SK-N-SH (cell line): ENCODE results near the gene PACSIN2. TPM values are rescaled to one million over a fixed set of nuclear protein-coding genes. Genes with fewer than 3 reads are reported as not detected.
A peak's percentile ranks its signal among the peaks of the same experiment; 100 is the strongest.

ENCODE experiments used
- CTCF ChIA-PET: fragments of 300-600, 350-600 bp; formaldehyde crosslinking; extraction: SDS; loops from one replicate; lab custom pipeline; 2021; lab: Yijun Ruan, JAX
- POLR2A ChIA-PET: fragments of 350-600 bp; sonication (Branson Sonifier 250); formaldehyde crosslinking; extraction: SDS; loops from one replicate; lab custom pipeline; 2020; ENCODE audit warnings: antibody characterized with exemption, inconsistent platforms; lab: Yijun Ruan, JAX
- DNase-seq: peaks from one replicate; pipeline ENCODE4 v3.0.0; 2012
- H2AFZ ChIP-seq: fragments of 200-600 bp; sonication (generic); 2 replicates; pipeline ENCODE4 v1.8.1; 2016; ENCODE audit warnings: antibody characterized with exemption, mild to moderate bottlenecking, low read depth
- H3F3A ChIP-seq: fragments of 200-600 bp; sonication (generic); replicated peaks from 2 replicates; pipeline ENCODE3; 2016; ENCODE audit warnings: antibody characterized with exemption, mild to moderate bottlenecking; ENCODE audit not compliant: insufficient read depth
- H3K27ac ChIP-seq, 2 experiments: fragments of 200-500 bp in 1 of 2; fragments of 200-600 bp in 1 of 2; sonication (Bioruptor generic) in 1 of 2; sonication (generic), shearing (Covaris generic) in 1 of 2; 2 replicates each; pipeline versions ENCODE4 v1.5.1 to v1.6.1; 2014 to 2016; ENCODE audit warnings: low read depth in 2 of 2, inconsistent platforms in 1 of 2, low read length in 1 of 2, mild to moderate bottlenecking in 1 of 2, mixed read lengths in 1 of 2
- H3K27me3 ChIP-seq: fragments of 200-600 bp; sonication (generic), shearing (Covaris generic); 2 replicates; pipeline ENCODE4 v1.6.1; 2016; ENCODE audit warnings: mixed run types; ENCODE audit not compliant: insufficient read depth
- H3K36me3 ChIP-seq, 2 experiments: fragments of 200-500 bp in 1 of 2; fragments of 200-600 bp in 1 of 2; sonication (Bioruptor generic) in 1 of 2; sonication (generic) in 1 of 2; replicated peaks in 1 of 2; 2 replicates each; pipeline versions ENCODE3 to v1.5.1; 2014 to 2016; ENCODE audit warnings: low read length in 1 of 2, mild to moderate bottlenecking in 1 of 2; ENCODE audit not compliant: insufficient read depth in 2 of 2, control insufficient read depth in 1 of 2
- H3K4me1 ChIP-seq, 2 experiments: fragments of 200-500 bp in 1 of 2; fragments of 200-600 bp in 1 of 2; sonication (Bioruptor generic) in 1 of 2; sonication (generic), shearing (Covaris generic) in 1 of 2; 2 replicates each; pipeline versions ENCODE4 v1.5.1 to v1.6.1; 2014 to 2016; ENCODE audit warnings: low read depth in 1 of 2, low read length in 1 of 2, mixed run types in 1 of 2; ENCODE audit not compliant: insufficient read depth in 2 of 2, control insufficient read depth in 1 of 2
- H3K4me2 ChIP-seq: fragments of 200-600 bp; sonication (generic), shearing (Covaris generic); 2 replicates; pipeline ENCODE4 v1.6.1; 2017; ENCODE audit warnings: mixed run types
- H3K4me3 ChIP-seq, 2 experiments: fragments of 200-500 bp in 1 of 2; fragments of 200-600 bp in 1 of 2; sonication (Bioruptor generic) in 1 of 2; sonication (generic), shearing (Covaris generic) in 1 of 2; 2 replicates each; pipeline versions ENCODE4 v1.5.1 to v1.8.1; 2014 to 2016; ENCODE audit warnings: low read depth in 2 of 2, inconsistent platforms in 1 of 2, low read length in 1 of 2, mild to moderate bottlenecking in 1 of 2, mixed read lengths in 1 of 2, moderate library complexity in 1 of 2
- H3K79me2 ChIP-seq: fragments of 200-600 bp; sonication (generic); 2 replicates; pipeline ENCODE4 v1.8.1; 2017; ENCODE audit warnings: mild to moderate bottlenecking; ENCODE audit not compliant: insufficient read depth
- H3K9ac ChIP-seq: fragments of 200-600 bp; sonication (generic); 2 replicates; pipeline ENCODE4 v1.6.1; 2017; ENCODE audit warnings: mixed run types
- H3K9me2 ChIP-seq: fragments of 200-600 bp; sonication (generic); 2 replicates; pipeline ENCODE4 v1.6.1; 2017; ENCODE audit warnings: mixed run types
- H3K9me3 ChIP-seq: fragments of 200-600 bp; sonication (generic); 2 replicates; pipeline ENCODE4 v1.6.1; 2017; ENCODE audit warnings: mixed run types, mild to moderate bottlenecking, moderate library complexity
- H4K20me1 ChIP-seq: fragments of 200-600 bp; sonication (generic); 2 replicates; pipeline ENCODE4 v1.6.1; 2017; ENCODE audit warnings: mild to moderate bottlenecking, mixed run types; ENCODE audit not compliant: insufficient read depth
- FOSL2 ChIP-seq: IDR thresholded peaks from 2 replicates; pipeline ENCODE4 v1.4.0; 2012; ENCODE audit warnings: low read depth, mild to moderate bottlenecking, moderate library complexity, borderline replicate concordance
- PBX3 ChIP-seq: IDR thresholded peaks from 2 replicates; pipeline ENCODE4; 2012
- SIN3A ChIP-seq: IDR thresholded peaks from 2 replicates; pipeline ENCODE4 v1.6.1; 2012; ENCODE audit warnings: low read depth, mild to moderate bottlenecking, low read length, moderate library complexity, borderline replicate concordance
- TAF1 ChIP-seq: IDR thresholded peaks from 2 replicates; pipeline ENCODE4 v1.6.1; 2012; ENCODE audit warnings: low read depth, mild to moderate bottlenecking, low read length, moderate library complexity, borderline replicate concordance
- TCF12 ChIP-seq: IDR thresholded peaks from 2 replicates; pipeline ENCODE4 v1.4.0; 2012
- TEAD4 ChIP-seq: IDR thresholded peaks from 2 replicates; pipeline ENCODE4 v1.4.0; 2012; ENCODE audit warnings: mild to moderate bottlenecking, borderline replicate concordance; ENCODE audit not compliant: insufficient read depth
- USF2 ChIP-seq: fragments of 150-350 bp; IDR thresholded peaks from 2 replicates; pipeline ENCODE4 v1.6.1; 2017; ENCODE audit warnings: antibody characterized with exemption, low read length, low read depth, borderline replicate concordance
- ZBTB33 ChIP-seq: IDR thresholded peaks from 2 replicates; pipeline ENCODE4 v1.4.0; 2012; ENCODE audit warnings: low read depth, borderline replicate concordance
- WGBS: methylation state at CpG from one replicate; pipeline ENCODE4 v1.1.6; 2017; ENCODE audit warnings: low lambda C conversion rate; 5-methylcytosine and 5-hydroxymethylcytosine counted together
- polyA plus RNA-seq, 3 experiments: library from polyadenylated mRNA; depleted of rRNA; stranded (reverse); fragments of >200 nt; gene quantifications; 2 replicates each; pipeline ENCODE4 v1.2.3, GENCODE V29; 2012

PACSIN2 gene
- polyA plus RNA-seq, 1 of the 3 experiments (the other 2 are of a cell fraction) = 60.5 TPM

DNA sequence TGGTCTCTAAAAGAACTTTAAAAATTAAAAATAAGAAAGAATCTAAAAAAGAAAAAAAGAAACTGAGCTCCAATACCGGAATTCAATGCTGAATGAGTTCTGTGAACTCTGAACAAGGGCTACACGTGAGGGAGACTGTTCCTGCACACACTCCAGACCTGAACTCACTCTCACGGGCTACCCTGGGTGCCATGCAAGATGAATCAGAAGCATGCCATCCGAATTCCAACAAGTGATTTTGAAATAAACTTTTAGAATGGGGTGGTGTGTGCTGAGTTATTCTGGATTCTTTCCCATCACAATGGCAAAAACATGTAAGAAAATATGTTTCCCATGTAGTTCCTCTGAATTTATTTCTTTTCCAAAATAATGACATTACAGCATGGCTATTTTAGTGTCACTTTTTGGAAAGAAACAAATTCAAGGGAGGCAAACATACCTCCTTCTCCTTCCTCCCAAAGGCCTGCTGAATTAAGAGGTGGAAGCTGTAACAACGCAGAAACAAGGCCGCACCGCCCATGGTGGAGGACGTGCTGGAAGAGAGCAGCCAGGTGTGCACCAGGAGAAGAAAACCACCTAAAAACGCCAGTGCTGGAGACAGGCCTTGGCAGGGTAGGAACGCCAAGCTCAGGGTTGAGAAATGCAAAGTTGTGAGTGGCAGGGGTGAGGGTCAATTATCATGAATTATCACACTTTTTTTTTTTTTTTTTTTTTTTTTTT, 94.7 kb downstream of the PACSIN2 start:
- no peak overlapping the region for H2AFZ ChIP-seq
- no peak overlapping the region for H3K4me3 ChIP-seq
- ChIA-PET POLR2A (interaction anchor here (0.5 kb wide), 1 partner anchor 230 kb away, joined by 5 read pairs; no protein-coding TSS in a partner anchor), CTCF (no interaction called here)
- H3K27ac ChIP-seq = peak overlapping the region in 1 of 2 experiments; percentile 95; a peak in 2 of 4 replicates
- H3K79me2 ChIP-seq = peaks cover 69% of the 10 kb centered on the region
- peaks cover 7% of the 10 kb centered on the region for H3F3A ChIP-seq
- no peaks in the 10 kb centered on the region for H3K27me3 ChIP-seq
- peaks cover 5 to 9% of the 10 kb centered on the region in 2 experiments; a peak in 2 of 4 replicates for H3K4me1 ChIP-seq
- no peaks in the 10 kb centered on the region for H3K36me3 ChIP-seq
- no peaks in the 10 kb centered on the region for H3K9me2 ChIP-seq
- TF ChIP-seq FOSL2 = peak; percentile 34; the same call in 1 of the 2 replicates
- TF ChIP-seq TEAD4 = no peak
- no peak for TF ChIP-seq USF2
- TF ChIP-seq SIN3A = no peak
- TF ChIP-seq PBX3 = no peak
- TF ChIP-seq ZBTB33 = no peak
- H3K4me2 ChIP-seq = 0 out of 2 replicates have a peak overlapping the region, but pooled peaks have one; percentile 29
- no peaks in the 10 kb centered on the region for H4K20me1 ChIP-seq
- no peaks in the 10 kb centered on the region for H3K9me3 ChIP-seq
- WGBS = 61% methylated on average over 10 of the region's 10 CpGs
- peak overlapping the region; percentile 31; the same call in 1 of the 2 replicates for H3K9ac ChIP-seq
- no peak for DNase-seq

- WGBS = 46% methylated on average over 4 of the region's 6 CpGs
- Histone ChIP-seq H3K4me2 (no peak overlapping the region), H3K9me2 (no peaks in the 10 kb centered on the region), H3K9me3 (no peaks in the 10 kb centered on the region), H3K27me3 (no peaks in the 10 kb centered on the region), H2AFZ (no peak overlapping the region), H3K79me2 (peaks cover 70% of the 10 kb centered on the region), H3F3A (peaks cover 7% of the 10 kb centered on the region), H3K4me1 (peaks cover 5 to 9% of the 10 kb centered on the region in 2 experiments; a peak in 2 of 4 replicates), H3K36me3 (no peaks in the 10 kb centered on the region), H3K4me3 (no peak overlapping the region), H4K20me1 (no peaks in the 10 kb centered on the region), H3K27ac (peak overlapping the region in 1 of 2 experiments; percentile 95; a peak in 2 of 4 replicates), H3K9ac (no peak overlapping the region)
- ChIA-PET CTCF (interaction anchor here (0.7 to 1.2 kb wide), 2 partner anchors 18 to 191 kb away, joined by 3 to 4 read pairs; partner anchors contain the start of gene BIK), POLR2A (no interaction called here)
- peak; percentile 25; the same call in 1 of the 2 replicates for TF ChIP-seq TCF12
- no peak for TF ChIP-seq TAF1
- TF ChIP-seq FOSL2 = 0 out of 2 replicates have a peak, but pooled peaks have one; percentile 13
- no peak for DNase-seq
These were observed 95.8 kb downstream of the PACSIN2 start for GRCh38 chr22:42919199-42919598.
